OCI-M2 (cell line): ENCODE measurements around the gene RAC2.

Experiments
- DNase-seq: peaks from one replicate; lab custom pipeline; 2025; ENCODE audit not compliant: unreplicated experiment; lab: John Stamatoyannopoulos, UW

Gene RAC2

DNA sequence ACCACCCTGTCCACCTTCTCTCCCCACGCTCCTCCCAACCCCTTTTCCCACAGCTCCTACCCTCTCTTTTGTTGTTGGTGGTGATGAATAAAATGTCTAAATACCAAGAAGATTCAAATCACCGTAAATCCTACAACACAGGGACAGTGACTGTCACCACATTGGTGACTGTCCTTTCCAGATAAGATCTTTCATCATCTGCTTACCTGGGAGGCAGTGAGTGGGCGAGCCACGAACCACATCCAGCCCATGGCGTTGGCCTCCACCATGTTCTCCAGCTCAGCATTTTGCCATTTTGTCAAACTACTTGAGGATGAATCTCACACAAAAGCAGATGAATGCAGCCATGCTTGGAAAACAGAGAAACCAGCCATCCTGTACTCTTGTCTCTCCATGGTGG is 31.6 kb upstream of the RAC2 start:
- DNase-seq, result no peak

DNA sequence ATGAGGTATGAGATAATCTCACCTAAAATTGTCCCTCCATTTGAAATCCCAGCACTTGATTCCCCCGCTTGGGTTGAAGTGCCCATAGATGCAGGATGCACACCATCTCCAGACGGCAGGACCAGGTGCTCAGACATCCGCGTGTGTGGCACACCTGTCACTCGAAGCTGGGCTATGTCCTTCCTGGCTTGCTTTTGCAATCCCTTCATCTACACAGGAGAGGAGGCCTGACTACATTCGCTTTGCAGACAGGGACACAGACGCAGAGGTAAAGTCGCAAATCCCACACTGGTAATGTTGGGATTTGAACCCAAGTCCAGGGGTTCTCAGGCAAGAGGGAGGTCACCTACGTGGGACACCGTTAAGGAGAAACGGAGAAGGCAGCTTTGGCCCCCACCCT is 31.1 kb upstream of the RAC2 start:
- no peak for DNase-seq

DNA sequence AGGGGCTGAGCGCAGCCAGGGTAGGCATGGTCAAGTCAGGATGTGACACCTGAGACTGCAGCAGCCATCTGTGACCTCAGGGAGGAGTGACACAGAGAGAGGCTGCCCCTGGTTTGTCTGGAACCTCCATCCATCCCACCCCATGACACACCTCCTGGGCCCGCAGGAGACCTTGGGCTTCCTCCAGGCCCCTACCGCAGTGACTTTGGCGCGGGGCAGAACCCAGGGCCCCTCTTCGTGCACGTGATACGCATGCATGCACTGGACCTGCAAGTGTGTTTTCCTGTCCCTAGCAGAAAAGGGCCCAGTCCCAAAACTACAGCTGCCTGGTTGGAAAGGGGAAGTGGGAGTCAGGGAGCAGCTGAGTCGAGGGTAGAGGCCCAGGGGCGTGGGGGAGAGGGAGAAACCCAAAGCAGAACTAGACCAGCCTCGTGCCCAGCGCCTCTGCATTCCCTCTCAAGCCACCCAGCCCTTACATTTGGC is 30.4 kb upstream of the RAC2 start:
- no peak for DNase-seq

DNA sequence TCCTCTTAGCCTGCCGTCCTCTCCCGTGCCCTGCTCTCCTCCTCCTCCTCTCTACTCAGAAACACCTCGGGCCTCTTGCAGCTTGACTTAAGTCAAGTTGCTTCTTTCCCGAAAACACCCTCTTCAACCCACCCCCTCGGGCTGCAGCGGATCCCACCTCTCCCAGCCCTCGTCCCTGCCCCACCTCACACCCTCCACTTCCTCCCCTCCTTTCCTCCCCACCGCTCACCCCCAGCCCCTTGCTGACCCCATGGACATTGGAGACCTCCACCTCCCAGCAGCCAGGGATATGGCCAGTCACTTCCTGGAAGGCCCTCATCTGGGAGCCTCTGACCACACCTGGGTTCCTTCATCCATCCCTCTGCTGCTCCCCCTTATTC is 29.8 kb upstream of the RAC2 start:
- no peak for DNase-seq

DNA sequence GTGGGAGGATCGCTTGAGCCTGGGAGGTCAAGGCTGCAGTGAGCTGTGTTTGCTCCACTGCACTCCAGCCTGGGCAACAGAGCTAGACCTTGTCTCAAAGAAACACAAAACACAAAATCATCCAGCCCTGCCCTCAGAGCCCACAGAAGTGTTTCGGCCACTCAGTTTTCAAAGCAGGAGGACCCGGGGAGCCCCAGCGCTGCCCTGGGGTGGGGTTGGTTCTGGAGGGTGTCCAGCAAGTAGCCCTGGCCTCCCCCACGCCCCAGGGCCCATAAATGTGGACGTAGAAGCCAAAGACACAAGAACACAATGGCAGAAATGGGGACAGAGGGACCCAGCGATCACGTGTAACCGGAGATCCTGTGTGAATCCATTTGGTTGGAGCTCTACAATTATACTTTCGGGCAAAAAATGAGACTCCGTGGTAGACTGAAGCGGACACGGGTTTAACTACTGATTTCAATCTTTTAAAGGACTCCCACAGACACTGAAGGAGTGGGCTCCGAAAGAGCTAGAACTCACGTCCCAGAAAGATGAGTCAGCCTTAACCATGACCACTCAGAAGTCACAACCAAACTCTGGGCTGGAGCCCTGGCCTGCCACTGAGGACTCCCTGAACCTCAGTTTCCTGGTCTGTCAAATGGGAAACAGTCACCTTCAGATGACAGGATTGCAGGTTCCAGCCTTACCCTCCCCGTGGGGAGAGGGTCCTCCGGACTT is 29.2 kb upstream of the RAC2 start:
- DNase-seq, result no peak

DNA sequence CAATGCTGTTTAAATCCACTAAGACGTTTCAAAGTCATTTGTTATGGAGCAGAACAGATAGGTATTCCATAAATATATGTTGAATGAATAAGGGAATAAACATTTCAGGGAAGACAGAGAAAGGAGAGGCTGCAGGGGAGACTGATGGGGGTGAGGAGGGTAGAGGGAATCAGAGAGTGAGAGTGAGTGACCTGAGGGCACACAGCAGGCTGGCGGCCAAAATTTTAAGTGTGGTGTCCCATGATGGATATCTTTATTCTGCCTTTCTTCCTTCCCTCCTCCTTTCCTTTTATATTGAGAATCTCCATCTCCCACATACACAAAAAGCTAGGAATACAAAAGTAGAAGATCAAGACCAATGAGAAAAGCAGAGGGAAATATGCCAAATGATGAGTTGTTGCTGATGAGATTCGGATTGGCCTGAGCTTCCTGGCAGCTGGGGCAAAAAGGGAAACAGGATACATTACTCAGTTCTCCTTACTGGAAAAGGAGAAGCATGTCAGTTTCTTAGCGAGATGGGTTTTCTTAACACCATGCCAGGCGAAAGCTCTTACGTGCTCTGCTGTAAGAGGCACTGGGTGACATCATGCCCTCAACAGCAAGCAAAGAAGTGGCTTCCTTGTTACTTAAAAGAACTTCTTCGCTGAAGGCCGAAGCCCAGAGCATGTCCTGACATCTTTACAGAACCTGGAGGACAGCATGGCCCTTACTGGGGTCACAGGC is 27.0 kb upstream of the RAC2 start:
- no peak for DNase-seq

DNA sequence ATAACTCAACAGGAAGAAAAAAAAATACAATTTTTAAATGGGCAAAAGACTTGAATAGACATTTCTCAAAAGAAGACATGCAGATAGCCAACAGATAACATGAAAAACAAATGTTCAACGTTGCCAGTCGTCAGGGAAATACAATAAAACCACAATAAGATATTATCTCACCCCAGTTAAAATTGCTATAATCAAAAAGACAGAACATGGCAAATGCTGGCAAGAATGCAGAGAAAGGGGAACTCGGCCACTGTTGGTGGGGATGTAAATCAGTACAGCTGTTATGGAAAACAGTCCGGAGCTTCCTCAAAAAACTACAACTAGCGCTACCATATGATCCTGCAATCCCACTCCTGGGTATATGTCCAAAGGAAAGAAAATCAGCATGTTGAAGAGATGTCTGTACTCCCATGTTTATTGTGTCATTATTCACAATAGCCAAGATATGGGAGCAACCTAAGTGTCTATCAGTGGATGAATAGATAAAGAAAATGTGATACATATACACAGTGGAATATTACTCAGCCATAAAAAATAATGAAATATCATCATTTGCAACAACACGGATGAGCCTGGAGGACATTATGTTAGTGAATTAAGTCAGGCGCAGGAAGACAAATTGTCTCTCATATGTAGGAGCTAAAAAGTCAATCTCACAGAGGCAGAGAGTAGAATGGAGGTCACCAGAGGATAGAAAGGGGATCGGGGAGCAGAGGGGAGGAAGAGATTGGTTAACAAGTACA is 26.0 kb upstream of the RAC2 start:
- DNase-seq, result no peak

DNA sequence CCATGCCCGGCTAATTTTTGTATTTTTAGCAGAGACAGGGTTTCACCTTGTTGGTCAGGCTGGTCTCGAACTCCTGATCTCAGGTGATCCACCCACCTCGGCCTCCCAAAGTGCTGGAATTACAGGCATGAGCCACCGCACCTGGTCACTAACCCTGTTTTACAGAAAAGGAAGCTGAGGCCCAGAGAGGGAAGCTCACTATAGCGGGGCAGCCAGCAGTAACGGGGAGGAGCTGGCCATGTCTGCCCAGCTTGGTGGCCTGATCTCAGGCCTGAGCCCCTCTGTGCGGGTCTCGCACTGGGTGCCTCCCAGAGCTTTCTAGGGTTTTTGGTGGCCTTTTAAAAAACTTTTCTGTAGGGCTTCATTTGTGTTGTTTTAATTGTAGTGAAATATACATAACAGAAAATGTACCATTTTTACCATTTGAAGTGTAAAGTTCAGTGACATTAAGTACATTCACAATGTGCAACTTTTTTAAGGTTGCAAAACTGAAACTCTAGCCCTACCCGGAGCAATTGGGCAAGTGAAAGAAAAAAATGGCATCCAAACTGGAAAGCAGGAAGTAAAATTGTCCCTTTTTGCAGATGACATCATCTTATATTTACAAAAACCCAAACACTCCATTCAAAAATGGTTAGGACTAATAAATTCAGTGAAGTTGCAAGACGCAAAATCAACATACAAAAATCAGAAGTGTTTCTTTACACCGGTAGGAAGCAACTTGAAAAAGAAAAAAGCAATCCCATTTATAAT is 23.8 kb upstream of the RAC2 start:
- DNase-seq, result no peak

DNA sequence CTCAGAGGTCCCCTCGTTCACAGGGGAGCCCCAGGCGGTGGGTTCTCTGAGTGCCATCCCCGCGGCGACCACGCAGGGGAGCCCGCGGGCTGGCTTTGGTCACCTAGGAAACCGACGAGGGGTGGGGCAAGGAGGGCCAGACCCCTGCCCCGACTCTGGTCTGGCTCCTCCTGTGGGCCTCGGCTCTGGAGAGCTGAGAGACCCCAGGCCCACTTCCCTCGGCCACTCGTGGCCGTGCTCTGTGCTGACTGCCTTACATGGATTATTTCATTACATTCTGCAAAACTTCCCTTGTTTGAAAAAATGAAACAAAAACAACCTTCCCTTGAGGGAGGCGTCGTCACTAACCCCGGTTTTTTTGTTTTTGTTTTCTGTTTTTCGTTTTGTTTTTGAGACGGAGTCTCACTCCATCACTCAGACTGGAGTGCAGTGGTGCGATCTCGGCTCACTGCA is 23.1 kb upstream of the RAC2 start:
- DNase-seq, result no peak

DNA sequence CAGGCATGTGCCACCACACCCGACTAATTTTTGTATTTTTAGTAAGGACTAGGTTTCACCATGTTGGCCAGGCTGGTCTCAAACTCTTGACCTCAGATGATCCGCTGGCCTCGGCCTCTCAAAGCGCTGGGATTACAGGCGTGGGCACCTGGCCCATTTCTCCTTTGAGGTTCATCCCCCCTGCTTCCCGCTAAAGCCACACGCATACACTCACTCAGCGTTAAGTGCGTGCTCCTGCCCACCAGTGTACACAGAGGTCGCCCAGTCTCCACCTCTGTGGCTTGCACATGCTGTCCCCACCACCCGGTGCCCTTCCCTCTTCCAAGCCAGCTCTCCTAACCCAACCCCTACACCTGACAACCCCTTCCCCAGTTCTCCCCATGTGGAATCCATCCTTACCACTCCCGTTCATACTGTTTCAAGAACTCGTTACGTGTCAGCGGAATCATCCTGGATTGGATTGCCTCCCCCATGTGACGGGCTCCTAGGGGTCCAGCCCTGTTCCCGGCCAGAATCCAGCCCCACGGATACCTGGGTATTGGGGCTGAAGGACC is 22.6 kb upstream of the RAC2 start:
- no peak for DNase-seq

DNA sequence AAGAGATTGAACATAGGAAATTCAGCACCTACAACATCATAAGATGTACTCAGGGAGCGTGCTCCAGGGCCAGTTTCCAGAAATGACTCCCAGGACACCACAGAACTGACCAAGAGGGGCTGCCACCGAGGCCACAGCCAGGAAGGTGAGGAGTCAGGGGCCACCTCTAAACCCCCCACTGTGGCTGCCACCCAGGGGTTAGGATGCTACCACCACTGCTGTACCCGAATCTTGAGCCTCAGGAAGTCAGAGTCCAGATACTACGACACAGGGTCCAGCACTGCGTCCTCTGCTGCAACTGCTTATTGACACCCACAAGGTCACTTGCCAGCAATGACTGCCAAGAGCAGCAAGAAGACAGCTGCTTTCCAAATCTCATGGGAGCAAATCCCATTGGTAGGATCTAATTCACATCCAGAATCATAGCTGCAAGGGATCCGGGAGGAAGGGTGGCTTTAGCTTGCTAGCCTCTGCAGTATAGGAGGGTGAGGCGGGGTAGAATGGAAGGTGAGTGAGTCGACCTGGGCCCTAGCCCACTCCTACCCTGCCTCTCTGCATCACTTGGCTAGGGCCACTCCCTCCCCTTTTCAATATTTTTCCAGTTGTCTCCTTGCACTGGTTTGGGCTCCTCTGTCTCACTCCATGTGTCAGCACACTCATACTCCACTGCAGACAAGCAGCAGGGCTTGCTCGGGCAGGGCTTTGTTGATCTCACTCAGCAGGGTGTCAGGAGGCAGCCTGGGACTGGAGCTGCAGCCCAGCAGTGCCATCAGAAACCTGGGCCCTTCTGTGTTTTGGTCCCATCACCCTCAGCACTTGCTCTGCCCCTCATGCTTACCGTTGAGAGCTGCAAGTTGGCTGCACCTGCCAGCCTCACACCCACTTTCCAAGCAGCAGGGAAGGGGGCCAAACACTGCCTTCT is 20.2 kb upstream of the RAC2 start:
- DNase-seq, result no peak

DNA sequence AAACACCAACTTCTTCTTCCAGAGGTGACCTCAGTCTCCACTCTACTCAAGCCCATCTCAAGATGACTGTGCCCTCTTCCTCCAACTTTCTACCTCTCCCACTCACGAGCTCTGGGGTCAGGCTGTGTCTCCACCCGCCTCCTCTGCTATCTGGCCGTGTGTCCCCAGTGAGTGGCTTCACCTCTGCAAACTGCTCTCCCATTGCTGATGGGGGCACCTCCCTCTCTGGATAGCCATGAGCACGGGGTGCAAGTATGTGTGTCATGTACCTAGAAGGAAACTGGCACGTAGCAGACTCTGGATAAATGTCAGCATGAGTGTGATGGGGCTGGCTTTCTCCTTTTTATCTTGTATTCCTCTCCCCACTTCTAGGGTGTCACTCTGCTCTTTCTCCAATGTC is 18.3 kb upstream of the RAC2 start:
- DNase-seq, result no peak

DNA sequence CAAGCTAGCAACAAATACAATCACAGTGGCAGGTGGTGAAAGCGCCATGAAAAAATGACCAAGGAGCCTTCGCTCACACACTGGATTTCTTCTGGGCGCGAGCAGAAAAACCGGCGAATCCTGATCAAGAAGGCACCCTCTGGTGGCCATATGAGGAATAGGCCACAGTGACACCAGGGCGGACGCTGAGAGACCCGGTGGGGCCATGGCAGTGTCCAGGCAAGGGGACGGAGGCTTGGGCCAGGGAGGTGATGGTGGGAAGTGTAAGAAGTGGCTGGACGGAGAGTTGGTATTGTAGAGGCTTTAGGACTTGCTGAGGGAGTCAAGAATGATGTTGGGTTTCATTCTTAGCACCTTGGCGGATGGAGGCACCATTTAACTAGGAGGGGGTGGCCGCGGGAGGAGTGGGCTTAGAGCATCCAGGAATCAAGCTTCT is 16.9 kb upstream of the RAC2 start:
- no peak for DNase-seq

DNA sequence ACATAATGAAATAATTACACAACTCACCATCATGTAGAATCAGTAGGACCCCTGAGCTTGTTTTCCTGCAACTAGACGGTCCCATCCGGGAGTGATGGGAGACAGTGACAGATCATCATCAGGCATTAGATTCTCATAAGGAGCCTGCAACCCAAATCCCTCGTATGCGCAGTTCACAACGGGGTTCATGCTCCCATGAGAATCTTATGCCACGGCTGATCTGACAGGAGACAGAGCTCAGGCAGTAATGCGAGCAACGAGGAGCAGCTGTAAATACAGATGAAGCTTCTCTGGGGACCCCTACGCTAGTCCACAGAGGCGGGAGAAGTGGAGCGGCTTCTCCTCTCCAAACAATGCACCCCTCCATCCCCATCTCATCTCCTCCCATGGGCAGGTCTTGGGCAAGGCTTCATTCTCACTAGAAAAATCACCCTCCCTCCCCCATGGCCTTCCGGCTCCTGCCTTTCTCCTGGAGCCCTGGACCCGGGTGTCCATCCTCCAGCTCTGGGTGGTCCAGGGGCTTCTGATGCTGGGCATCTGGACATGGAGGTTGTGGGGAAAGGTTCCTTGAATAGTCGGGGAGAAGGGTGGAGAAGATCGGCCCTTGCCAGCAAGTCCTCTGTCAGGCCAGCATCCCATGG is 16.2 kb upstream of the RAC2 start:
- no peak for DNase-seq

DNA sequence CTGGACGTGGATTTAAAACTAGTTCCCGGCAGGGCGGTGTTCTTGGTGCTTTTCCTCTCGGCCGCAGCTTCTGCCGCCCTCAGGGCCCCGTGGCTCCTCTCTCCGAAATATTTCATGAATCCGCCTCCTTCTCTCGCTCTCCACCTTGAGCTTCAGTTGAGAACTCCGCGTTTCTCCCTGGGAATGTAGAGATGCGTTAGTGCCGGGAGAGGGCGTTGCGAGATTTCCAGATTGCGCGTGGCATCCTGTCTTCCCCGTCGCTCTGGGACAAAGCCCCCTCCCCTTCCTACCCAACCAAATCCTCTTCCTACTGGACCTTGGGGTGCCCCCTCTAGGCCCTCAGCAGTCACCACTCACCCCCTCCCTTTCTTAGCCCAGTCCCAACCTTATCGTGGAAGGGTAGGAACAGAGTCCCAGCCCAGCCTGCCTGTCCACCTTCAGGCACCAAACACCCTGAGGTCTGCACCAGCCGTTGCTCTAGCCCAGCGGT is 15.5 kb upstream of the RAC2 start:
- no peak for DNase-seq

DNA sequence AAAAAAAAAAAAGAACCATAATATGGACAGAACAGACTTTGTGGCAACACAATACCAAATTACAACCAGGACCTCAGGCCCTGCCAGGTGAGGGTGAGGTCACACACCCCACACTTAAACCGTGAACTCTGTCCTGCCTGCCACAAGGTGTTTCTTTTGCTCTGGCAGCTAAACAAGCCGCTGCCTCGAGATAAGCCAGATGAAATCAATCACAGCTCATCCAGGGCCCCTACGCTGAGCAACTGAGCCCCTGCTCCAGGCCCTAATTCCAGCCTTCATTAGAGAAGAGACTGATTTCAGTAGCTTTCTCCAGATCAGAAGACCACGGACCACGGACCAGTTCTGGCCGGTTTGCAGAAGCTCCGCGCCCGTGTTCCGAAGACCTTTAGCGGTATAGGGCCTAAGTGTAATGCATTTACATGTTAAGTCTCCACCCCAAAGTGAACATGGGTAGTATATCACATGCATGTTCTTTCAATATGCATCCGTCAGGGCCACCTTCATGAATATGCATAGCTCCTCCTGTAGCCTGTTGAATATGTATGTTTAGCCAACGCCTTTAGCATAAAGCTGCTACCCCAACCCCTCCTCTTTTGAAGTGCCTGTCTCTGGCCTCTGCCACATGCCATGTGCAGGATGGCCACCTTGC is 14.8 kb upstream of the RAC2 start:
- no peak for DNase-seq

DNA sequence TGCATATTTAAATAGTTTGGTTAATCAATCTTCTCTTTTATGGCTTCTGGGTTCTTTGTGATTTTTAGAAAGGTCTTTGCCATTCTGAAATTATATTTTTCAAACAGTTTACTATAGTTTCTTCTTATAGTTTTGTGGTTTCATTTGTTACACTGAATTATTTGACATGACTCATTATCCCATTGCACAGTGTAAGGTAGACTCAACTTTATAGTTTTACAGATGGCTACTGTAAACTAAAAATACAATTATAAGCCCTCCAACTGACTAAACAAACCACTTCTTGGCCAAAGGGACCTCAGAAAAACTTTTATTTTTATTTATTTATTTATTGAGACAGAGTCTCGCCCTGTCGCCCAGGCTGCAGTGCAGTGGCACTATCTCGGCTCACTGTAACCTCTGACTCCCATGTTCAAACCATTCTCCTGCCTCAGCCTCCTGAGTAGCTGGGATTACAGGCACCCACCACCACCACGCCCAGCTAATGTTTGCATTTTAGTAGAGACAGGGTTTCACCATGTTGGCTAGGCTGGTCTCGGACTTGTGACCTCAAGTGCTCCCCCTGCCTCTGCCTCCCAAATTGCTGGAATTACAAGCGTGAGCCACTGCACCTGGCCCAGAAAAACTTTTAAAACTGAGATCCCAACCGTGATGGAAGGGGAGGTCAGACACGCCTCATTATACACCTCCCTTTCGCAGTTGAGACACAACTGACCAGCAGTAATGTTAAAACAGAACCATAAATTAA is 14.1 kb upstream of the RAC2 start:
- DNase-seq, result no peak
